Transverse colon (tissue), 4 donors: Measurements from ENCODE around the gene RB1. TPM values are rescaled to one million over a fixed set of nuclear protein-coding genes. Genes with fewer than 3 reads are reported as not detected.

ENCODE experiments used
- DNase-seq: peaks from one replicate; pipeline ENCODE4 v3.0.0-alpha.2; 2019
- H3K27ac ChIP-seq, 4 donors: fragments of 200-600 bp; sonication (generic); 2 replicates each; pipeline ENCODE4 v1.5.1; 2016 to 2018; ENCODE audit warnings: inconsistent platforms in 4 of 4
- H3K27me3 ChIP-seq: fragments of 200-600 bp; sonication (generic); 2 replicates; pipeline ENCODE4 v1.5.1; 2017; ENCODE audit warnings: inconsistent platforms
- H3K36me3 ChIP-seq, 4 donors: fragments of 200-600 bp; sonication (generic); 2 replicates each; pipeline ENCODE4 v1.5.1; 2017 to 2019; ENCODE audit warnings: inconsistent platforms in 4 of 4
- H3K4me1 ChIP-seq, 4 donors: fragments of 200-600 bp; sonication (generic); 2 replicates each; pipeline ENCODE4 v1.5.1; 2017 to 2020; ENCODE audit warnings: inconsistent platforms in 4 of 4
- H3K4me3 ChIP-seq, 4 donors: fragments of 200-600 bp; sonication (generic); 1 replicate in 1 of 4; 2 replicates in 3 of 4; pipeline versions ENCODE4 v1.5.1 to v1.6.1; 2017 to 2019; ENCODE audit warnings: inconsistent platforms in 4 of 4
- H3K9me3 ChIP-seq, 2 donors: fragments of 200-600 bp; sonication (generic); 2 replicates each; pipeline ENCODE4 v1.5.1; 2017 to 2019; ENCODE audit warnings: inconsistent platforms in 2 of 2
- EP300 ChIP-seq: sonication (generic); formaldehyde crosslinking; IDR thresholded peaks from one replicate; pipeline ENCODE4 v1.6.1; 2017; ENCODE audit warnings: antibody characterized with exemption, low read depth
- POLR2A ChIP-seq: fragments of 450-650 bp; IDR thresholded peaks from one replicate; pipeline ENCODE4 v1.6.1; 2016; ENCODE audit warnings: antibody characterized with exemption, mild to moderate bottlenecking, moderate library complexity
- POLR2AphosphoS5 ChIP-seq, 3 donors: sonication (generic); formaldehyde crosslinking; IDR thresholded peaks; one replicate each; pipeline ENCODE4 v1.6.1; 2016; ENCODE audit warnings: antibody characterized with exemption in 3 of 3
- WGBS, 2 donors: methylation state at CpG; one replicate each; pipeline ENCODE4 v1.1.5; 2018; ENCODE audit warnings: low coverage in 1 of 2; 5-methylcytosine and 5-hydroxymethylcytosine counted together
- in situ Hi-C, 4 donors: fragments of 200-750 bp; cut with MboI; loops; one replicate each; pipeline versions ENCODE4 v1.15.0 to v1.15.1; 2017; ENCODE audit warnings: low sequenced_read_pairs in 3 of 4, low pct_ligation_motif_present in 1 of 4, low pct_unique_long_range_greater_than_20kb in 1 of 4
- intact Hi-C: fragments of 100-400 bp; cut with DNase I; formaldehyde crosslinking; loops from one replicate; pipeline ENCODE4 v1.15.1; 2023; ENCODE audit warnings: low total_unique reads
- total RNA-seq, 4 donors: library from RNA; depleted of rRNA; stranded (reverse); fragments of >200 nt; gene quantifications; one replicate each; pipeline ENCODE4 v1.1.0, GENCODE V29; 2016
- TF ChIP-seq, protein P1 (sequence below), 5 experiments: fragments of 200-600 bp in 3 of 5; fragments of 450-650 bp in 2 of 5; sonication (generic) in 3 of 5; IDR thresholded peaks; 1 replicate in 2 of 5; 2 replicates in 3 of 5; pipeline ENCODE4 v1.5.1; 2016 to 2017; ENCODE audit warnings: antibody characterized with exemption in 5 of 5, inconsistent platforms in 3 of 5, mild to moderate bottlenecking in 2 of 5, moderate library complexity in 1 of 5

Gene RB1
- total RNA-seq, 4 donors from 2014 or later = 14.6 to 31.0 (median 23.2) TPM

DNA sequence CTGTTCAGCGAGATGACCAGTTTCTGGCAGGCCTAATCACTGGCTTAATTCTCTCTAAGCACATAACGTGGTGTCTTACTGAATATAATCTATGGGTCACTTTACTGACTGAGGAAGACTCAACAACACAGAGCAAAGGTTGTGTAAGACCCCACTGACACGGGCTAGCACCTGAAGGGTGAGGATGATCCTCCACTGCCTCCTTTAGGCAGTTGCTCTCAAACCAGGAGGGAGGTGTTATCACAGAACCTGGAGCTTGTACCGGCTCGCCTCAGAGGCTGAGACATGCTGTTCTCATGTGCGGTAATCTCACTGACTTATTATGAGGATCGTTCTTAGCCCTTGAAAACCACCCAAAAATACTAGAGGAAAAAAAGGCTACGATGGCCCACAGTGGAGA, 201.1 kb downstream of the RB1 start:
- DNase-seq = no peak
- H3K27me3 ChIP-seq = no peaks in the 10 kb centered on the region
- H3K4me1 ChIP-seq = peaks cover 0 to 10% (median 0%) of the 10 kb centered on the region in 4 donors
- in situ Hi-C loops (no loop called here), intact Hi-C loops (no loop called here)
- H3K4me3 ChIP-seq = no peak overlapping the region
- 97 to 100% methylated on average over 3 to 8 of the region's 8 CpGs for WGBS, 2 donors
- H3K36me3 ChIP-seq = no peaks in the 10 kb centered on the region
- no peak for TF ChIP-seq EP300
- TF ChIP-seq, protein P1, sequence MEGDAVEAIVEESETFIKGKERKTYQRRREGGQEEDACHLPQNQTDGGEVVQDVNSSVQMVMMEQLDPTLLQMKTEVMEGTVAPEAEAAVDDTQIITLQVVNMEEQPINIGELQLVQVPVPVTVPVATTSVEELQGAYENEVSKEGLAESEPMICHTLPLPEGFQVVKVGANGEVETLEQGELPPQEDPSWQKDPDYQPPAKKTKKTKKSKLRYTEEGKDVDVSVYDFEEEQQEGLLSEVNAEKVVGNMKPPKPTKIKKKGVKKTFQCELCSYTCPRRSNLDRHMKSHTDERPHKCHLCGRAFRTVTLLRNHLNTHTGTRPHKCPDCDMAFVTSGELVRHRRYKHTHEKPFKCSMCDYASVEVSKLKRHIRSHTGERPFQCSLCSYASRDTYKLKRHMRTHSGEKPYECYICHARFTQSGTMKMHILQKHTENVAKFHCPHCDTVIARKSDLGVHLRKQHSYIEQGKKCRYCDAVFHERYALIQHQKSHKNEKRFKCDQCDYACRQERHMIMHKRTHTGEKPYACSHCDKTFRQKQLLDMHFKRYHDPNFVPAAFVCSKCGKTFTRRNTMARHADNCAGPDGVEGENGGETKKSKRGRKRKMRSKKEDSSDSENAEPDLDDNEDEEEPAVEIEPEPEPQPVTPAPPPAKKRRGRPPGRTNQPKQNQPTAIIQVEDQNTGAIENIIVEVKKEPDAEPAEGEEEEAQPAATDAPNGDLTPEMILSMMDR (IDR thresholded peaks at IDR 0.05) = no peak
- no peak for TF ChIP-seq POLR2A
- TF ChIP-seq POLR2AphosphoS5 (IDR thresholded peaks at IDR 0.05) = no peak
- peak overlapping the region in 3 of 4 donors; percentile 14 to 74 (median 58) for H3K27ac ChIP-seq
- no peaks in the 10 kb centered on the region for H3K9me3 ChIP-seq

DNA sequence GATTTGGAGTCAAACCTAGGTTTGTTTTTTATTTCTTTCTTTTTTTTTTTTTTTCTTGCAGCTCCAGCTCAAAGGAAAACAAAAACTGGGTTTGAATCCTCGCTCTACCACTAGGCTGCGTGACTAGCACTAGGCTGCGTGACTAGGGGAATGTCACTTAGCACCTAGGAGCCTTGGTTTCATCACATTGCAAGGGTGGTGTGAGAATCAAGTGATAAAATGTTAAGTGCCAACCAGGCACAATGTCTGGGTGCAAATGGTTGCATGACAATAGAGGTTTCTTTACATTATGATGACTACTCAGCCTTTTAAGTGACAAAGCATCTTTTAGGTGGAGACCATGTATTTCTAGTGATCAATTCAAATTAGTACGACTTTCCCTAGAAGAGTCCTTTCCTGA, 201.5 kb downstream of the RB1 start:
- TF ChIP-seq, protein P1 (IDR thresholded peaks at IDR 0.05) = no peak
- TF ChIP-seq POLR2AphosphoS5 (IDR thresholded peaks at IDR 0.05) = no peak
- no peak for TF ChIP-seq POLR2A
- TF ChIP-seq EP300 = no peak
- intact Hi-C loops = no loop called here

DNA sequence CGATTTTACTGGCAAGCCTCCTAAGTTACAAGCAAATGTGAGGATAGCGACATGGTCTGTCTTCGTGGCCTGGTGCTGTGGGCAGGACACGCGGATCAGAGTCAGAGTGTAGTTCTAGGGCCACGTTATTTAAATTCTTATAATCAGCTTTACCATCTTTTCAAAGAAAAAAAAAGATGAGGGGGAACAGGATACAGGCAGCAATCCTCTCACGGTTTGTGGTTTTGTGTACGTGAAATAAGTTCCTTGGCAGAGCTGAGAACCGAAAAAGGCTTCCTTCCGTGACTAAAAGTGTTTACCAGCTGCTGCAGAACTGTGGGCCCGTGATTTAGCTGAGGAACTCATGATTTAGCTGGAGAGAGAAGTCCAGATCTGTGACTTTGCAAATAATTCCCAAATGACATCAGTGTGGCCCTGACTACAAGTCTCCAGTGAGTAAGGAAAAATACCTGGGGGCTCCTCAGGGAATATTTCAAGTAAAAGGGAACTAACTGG, 202.1 kb downstream of the RB1 start:
- peak overlapping the region; percentile 58 to 75 (median 66) for H3K27ac ChIP-seq
- H3K4me3 ChIP-seq = no peak overlapping the region
- in situ Hi-C loops = no loop called here
- WGBS, 2 donors = 54 to 59% methylated on average over 11 of the region's 11 CpGs
- H3K4me1 ChIP-seq = peaks cover 0 to 10% (median 0%) of the 10 kb centered on the region in 4 donors
- TF ChIP-seq POLR2AphosphoS5 (IDR thresholded peaks at IDR 0.05) (no peak), EP300 (peak; percentile 51), POLR2A (no peak)
- TF ChIP-seq, protein P1 (IDR thresholded peaks at IDR 0.05) = no peak
- intact Hi-C loops = no loop called here
- H3K27me3 ChIP-seq = no peaks in the 10 kb centered on the region
- no peaks in the 10 kb centered on the region for H3K36me3 ChIP-seq
- peak; percentile 41 for DNase-seq
- no peaks in the 10 kb centered on the region for H3K9me3 ChIP-seq

More for the DNA sequence above, 201.5 kb downstream of the RB1 start:
- H3K9me3 ChIP-seq = no peaks in the 10 kb centered on the region
- 88 to 92% methylated on average over 2 to 4 of the region's 4 CpGs for WGBS, 2 donors
- H3K4me1 ChIP-seq = peaks cover 0 to 10% (median 0%) of the 10 kb centered on the region in 4 donors
- H3K36me3 ChIP-seq = no peaks in the 10 kb centered on the region
- no peak overlapping the region for H3K4me3 ChIP-seq
- no peak for DNase-seq
- in situ Hi-C loops = no loop called here
- peak overlapping the region; percentile 58 to 75 (median 66) for H3K27ac ChIP-seq
- H3K27me3 ChIP-seq = no peaks in the 10 kb centered on the region

DNA sequence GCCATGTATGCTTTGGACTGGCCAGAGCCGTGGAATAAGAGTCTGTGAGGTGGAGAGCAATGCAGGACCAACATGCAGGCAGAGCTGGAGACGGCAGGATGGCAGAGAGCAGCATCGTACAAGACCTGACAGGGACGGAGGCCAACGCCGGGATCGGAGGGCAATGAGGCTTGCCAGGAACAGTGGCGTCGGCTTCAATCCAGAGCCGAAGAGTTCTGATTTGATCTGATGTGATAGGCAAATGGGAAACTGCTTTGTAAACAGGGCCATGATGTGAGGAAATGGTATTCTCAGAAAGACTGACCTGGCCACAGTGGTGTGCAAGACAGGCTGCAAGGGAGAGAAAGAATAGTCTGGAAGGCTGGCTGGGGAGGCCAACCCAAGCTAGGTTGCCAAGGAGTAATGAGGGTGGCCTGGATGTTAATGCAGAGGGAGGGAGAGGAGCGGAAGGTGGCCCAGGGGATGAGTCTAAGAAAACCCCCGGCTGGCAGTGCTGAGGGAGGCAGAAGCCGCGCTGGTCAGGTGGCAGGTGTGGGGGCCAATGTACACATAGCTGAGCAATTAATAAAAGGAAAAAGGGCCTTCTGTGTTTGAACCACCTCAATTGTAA, 202.6 kb downstream of the RB1 start:
- peaks cover 0 to 10% (median 0%) of the 10 kb centered on the region in 4 donors for H3K4me1 ChIP-seq
- H3K4me3 ChIP-seq = no peak overlapping the region
- no peaks in the 10 kb centered on the region for H3K9me3 ChIP-seq
- TF ChIP-seq POLR2AphosphoS5 (IDR thresholded peaks at IDR 0.05) = no peak
- no peak for TF ChIP-seq POLR2A
- TF ChIP-seq, protein P1 (IDR thresholded peaks at IDR 0.05) = no peak
- TF ChIP-seq EP300 = no peak
- peak overlapping the region; percentile 58 to 75 (median 66) for H3K27ac ChIP-seq
- WGBS, 2 donors = 83 to 94% methylated on average over 13 to 14 of the region's 14 CpGs
- in situ Hi-C loops = no loop called here
- H3K36me3 ChIP-seq = no peaks in the 10 kb centered on the region
- intact Hi-C loops = no loop called here
- H3K27me3 ChIP-seq = no peaks in the 10 kb centered on the region
- DNase-seq = no peak
